ENCODE measurements around the gene TRIM65. TPM values are rescaled to one million over a fixed set of nuclear protein-coding genes. Genes with fewer than 3 reads are reported as not detected.

The TRIM65 gene
- total and polyA plus RNA-seq, 10 of the 15 experiments (the other 5 are each of a cell fraction or from before 2014, with no cell fraction given): 1.4 to 26.0 (median 10.8) TPM

DNA sequence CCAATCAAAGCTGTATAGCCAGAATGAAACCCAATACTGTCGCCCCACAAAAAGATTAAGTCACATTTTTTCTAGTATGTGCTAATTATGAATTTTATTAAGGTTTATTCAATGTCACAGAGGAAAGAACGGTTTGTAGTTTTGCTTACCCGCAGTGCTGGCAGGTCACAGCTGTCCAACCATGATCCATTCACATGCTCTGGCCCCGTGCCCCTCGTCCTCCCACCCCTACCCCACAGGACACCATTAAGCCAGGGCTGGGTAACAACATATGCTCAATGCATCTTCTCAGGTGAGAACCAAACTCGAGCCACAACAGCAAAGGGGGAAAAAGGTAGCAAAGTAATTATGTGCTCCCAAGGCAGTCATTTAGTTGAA, 44.7 kb upstream of the TRIM65 start (continued):
- TF ChIP-seq, protein P1, sequence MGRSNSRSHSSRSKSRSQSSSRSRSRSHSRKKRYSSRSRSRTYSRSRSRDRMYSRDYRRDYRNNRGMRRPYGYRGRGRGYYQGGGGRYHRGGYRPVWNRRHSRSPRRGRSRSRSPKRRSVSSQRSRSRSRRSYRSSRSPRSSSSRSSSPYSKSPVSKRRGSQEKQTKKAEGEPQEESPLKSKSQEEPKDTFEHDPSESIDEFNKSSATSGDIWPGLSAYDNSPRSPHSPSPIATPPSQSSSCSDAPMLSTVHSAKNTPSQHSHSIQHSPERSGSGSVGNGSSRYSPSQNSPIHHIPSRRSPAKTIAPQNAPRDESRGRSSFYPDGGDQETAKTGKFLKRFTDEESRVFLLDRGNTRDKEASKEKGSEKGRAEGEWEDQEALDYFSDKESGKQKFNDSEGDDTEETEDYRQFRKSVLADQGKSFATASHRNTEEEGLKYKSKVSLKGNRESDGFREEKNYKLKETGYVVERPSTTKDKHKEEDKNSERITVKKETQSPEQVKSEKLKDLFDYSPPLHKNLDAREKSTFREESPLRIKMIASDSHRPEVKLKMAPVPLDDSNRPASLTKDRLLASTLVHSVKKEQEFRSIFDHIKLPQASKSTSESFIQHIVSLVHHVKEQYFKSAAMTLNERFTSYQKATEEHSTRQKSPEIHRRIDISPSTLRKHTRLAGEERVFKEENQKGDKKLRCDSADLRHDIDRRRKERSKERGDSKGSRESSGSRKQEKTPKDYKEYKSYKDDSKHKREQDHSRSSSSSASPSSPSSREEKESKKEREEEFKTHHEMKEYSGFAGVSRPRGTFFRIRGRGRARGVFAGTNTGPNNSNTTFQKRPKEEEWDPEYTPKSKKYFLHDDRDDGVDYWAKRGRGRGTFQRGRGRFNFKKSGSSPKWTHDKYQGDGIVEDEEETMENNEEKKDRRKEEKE (IDR thresholded peaks at IDR 0.05): no peak

GRCh38 chr17:75940727-75941441, 44.1 kb upstream of the TRIM65 start, which contains the start of gene FBF1:
Gene FBF1 (minus strand): TSS chr17:75941042. CDS start chr17:75938149, 2,893 bp downstream.
- intact Hi-C loops (cut with micrococcal nuclease; ENCODE audit: unreplicated experiment): loop anchor here (5.0 kb wide), 1 partner anchor 56 kb away; no protein-coding TSS in a partner anchor
- TF ChIP-seq FOXK2 (IDR thresholded peaks at IDR 0.05) (no peak), SMAD5 (IDR thresholded peaks at IDR 0.05; ENCODE audit: low read depth) (no peak; the same call in 1 of the 2 replicates), SMC3 (IDR thresholded peaks at IDR 0.05; ENCODE audit: borderline replicate concordance, low read length) (no peak), SIN3A (IDR thresholded peaks at IDR 0.05; ENCODE audit: low read depth, low read length) (peak; percentile 96), BRCA1 (IDR thresholded peaks at IDR 0.05; ENCODE audit: low read depth, low read length) (no peak), EP300 (IDR thresholded peaks at IDR 0.05; ENCODE audit: borderline replicate concordance in 1 of 2, control insufficient read depth in 1 of 2, low read depth in 2 of 2, low read length in 2 of 2) (no peak), NBN (IDR thresholded peaks at IDR 0.05) (no peak), RFX5 (IDR thresholded peaks at IDR 0.05; ENCODE audit: low read depth, low read length) (no peak), PML (IDR thresholded peaks at IDR 0.05; ENCODE audit: low read length) (peak; percentile 74), TARDBP (IDR thresholded peaks at IDR 0.05; ENCODE audit: borderline replicate concordance) (peak; percentile 91), GABPA (IDR thresholded peaks at IDR 0.05; ENCODE audit: low read depth) (no peak), CREB1 (IDR thresholded peaks at IDR 0.05; ENCODE audit: low read depth) (peak; percentile 80), RELA (IDR thresholded peaks at IDR 0.05; ENCODE audit: borderline replicate concordance, partially characterized antibody) (peak; percentile 39), SMAD1 (IDR thresholded peaks at IDR 0.05; ENCODE audit: low read depth, partially characterized antibody) (no peak)
- TF ChIP-seq, protein P2, sequence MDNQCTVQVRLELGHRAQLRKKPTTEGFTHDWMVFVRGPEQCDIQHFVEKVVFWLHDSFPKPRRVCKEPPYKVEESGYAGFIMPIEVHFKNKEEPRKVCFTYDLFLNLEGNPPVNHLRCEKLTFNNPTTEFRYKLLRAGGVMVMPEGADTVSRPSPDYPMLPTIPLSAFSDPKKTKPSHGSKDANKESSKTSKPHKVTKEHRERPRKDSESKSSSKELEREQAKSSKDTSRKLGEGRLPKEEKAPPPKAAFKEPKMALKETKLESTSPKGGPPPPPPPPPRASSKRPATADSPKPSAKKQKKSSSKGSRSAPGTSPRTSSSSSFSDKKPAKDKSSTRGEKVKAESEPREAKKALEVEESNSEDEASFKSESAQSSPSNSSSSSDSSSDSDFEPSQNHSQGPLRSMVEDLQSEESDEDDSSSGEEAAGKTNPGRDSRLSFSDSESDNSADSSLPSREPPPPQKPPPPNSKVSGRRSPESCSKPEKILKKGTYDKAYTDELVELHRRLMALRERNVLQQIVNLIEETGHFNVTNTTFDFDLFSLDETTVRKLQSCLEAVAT (IDR thresholded peaks at IDR 0.05): no peak

More at GRCh38 chr17:75940727-75941441, 44.1 kb upstream of the TRIM65 start, which contains the start of gene FBF1:
- FAIRE-seq (peak; percentile 97), ATAC-seq (peak; percentile 100), DNase-seq (ENCODE audit: low read depth, low spot score) (peak; percentile 46)
- RAD21 ChIA-PET (ENCODE audit: unreplicated experiment): interaction anchor here (1.1 to 1.3 kb wide), 6 partner anchors 16 to 82 kb away, joined by 3 to 8 read pairs (median 4); partner anchors contain the start of genes ACOX1 and TEN1
- Histone ChIP-seq H4K20me1 (ENCODE audit: control insufficient read depth, insufficient read depth) (no peaks in the 10 kb centered on the region), H3K36me3 (ENCODE audit: control insufficient read depth in 2 of 2, insufficient read depth in 2 of 2, low read length in 1 of 2) (no peaks in the 10 kb centered on the region), H2AFZ (ENCODE audit: control insufficient read depth, low read depth, low read length) (peak within 1 kb of the TSS; percentile 96), H3K79me2 (ENCODE audit: control insufficient read depth, insufficient read depth, low read length) (no peaks in the 10 kb centered on the region), H3K9me3 (replicated peaks; ENCODE audit: control insufficient read depth, insufficient read depth, low read length) (no peaks in the 10 kb centered on the region), H3K9ac (ENCODE audit: control insufficient read depth, insufficient read depth, low read length) (peak within 1 kb of the TSS; percentile 85), H3K27me3 (replicated peaks in 1 of 2; ENCODE audit: control insufficient read depth in 2 of 2, insufficient read depth in 2 of 2, low read length in 1 of 2) (no peaks in the 10 kb centered on the region), H3K4me3 (peak within 1 kb of the TSS; percentile 85), H3K4me2 (ENCODE audit: control insufficient read depth, insufficient read depth) (peak within 1 kb of the TSS; percentile 91), H3K4me1 (ENCODE audit: control insufficient read depth, insufficient read depth, low read length) (no peaks in the 10 kb centered on the region), H3K27ac (ENCODE audit: control insufficient read depth, insufficient read depth) (peak within 1 kb of the TSS; percentile 65)
- SMC1A ChIA-PET (ENCODE audit: uncharacterized antibody, unreplicated experiment): interaction anchor here (1.2 to 1.4 kb wide), 3 partner anchors 36 to 70 kb away, joined by 3 to 4 read pairs (median 3); partner anchors contain the start of genes CDK3 and MRPL38
- WGBS (ENCODE audit: insufficient coverage, insufficient replicate concordance, low lambda C conversion rate, missing lambda C conversion rate): under 1% methylated on average over 49 of the region's 63 CpGs
- CTCF ChIA-PET: interaction anchor here (0.9 to 1.4 kb wide), 3 partner anchors 35 to 80 kb away, joined by 3 to 9 read pairs (median 5); no protein-coding TSS in a partner anchor
- in situ Hi-C loops (cut with MboI): no loop called here
- no TSS peak for BruUV-seq (replicated peaks)
- POLR2A ChIA-PET: interaction anchor here (0.6 to 1.4 kb wide), 4 partner anchors 12 to 401 kb away, joined by 3 to 5 read pairs (median 4); partner anchors contain the start of genes ACOX1 and TEN1

All from GM12878 (cell line).